Testis (tissue), 2 donors: ENCODE measurements around the gene SPIRE1.

Experiments
- CTCF ChIP-seq, 3 experiments: fragments of 450-650 bp in 2 of 3; fragments of 200-600 bp in 1 of 3; sonication (generic) in 1 of 3; IDR thresholded peaks; one replicate each; pipeline ENCODE4 v1.5.1; 2016 to 2019; ENCODE audit warnings: antibody characterized with exemption in 3 of 3, mild to moderate bottlenecking in 2 of 3, moderate library complexity in 1 of 3
- POLR2A ChIP-seq: fragments of 450-650 bp; IDR thresholded peaks from one replicate; pipeline ENCODE4 v1.6.1; 2017; ENCODE audit warnings: antibody characterized with exemption, mild to moderate bottlenecking, moderate library complexity

DNA sequence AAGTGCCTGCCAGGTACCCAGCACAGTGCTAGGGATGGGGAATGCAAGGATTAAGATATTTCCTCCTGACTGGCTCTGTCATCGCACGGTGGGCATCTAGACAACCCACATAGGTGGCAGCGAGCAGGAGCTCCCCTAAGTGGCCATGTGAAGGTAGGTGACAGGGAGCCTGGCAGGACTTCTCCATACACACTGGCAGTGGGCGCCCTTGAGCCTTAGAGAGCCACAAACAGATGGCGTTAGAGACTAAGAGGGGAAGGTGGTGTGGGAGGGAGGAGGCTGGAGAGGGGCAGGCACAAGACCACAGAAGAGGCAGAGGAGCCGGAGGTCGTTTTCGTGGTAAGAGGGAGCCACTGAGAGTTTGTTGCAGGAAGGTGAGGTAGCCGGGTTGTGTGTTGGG lies 235.0 kb downstream of the SPIRE1 start:
- TF ChIP-seq CTCF (IDR thresholded peaks at IDR 0.05) (no peak), POLR2A (no peak)
